GM19351 (cell line): ENCODE measurements around the gene POU2F2.

Experiments used
- ATAC-seq: cut with Tn5 transposase; IDR thresholded peaks from one replicate; pipeline ENCODE4 v1.9.1; 2021; ENCODE audit warnings: mild to moderate bottlenecking, moderate library complexity; ENCODE audit not compliant: unreplicated experiment

Gene POU2F2

DNA sequence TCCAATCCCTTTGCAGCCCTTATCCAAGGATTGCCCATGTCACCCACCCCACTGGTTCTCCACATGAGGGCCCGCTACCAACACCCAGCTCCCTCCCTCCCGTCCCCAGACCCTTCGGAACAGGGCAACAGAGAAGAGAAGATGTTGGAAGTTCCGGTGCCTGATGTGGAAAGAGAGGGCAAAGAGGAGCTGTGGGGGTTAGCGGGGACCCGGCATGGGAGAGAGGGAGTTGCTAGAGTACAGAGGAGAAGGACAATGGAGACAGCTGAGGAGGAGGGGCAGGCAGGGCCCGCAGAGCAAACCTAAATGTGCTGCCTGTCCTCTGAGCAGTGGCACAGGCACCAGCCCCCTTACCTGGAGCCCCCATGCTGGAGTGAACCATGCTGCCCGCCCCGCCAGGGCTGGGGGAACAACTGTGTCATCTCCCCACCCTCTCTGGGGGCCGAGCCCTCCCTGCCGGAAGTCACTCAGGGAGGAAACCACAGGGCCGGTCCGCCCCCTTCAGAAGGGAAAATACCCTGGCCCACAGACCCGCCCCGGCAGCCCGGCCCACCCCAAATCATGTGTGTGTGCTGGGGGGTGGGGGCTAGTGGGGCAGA, at the start of gene POU2F2:
TSS of gene POU2F2 (minus strand) at position 417 of the 599 bp plus-strand sequence. CDS start at position 382, 35 bp downstream.
- ATAC-seq: peak; percentile 37

DNA sequence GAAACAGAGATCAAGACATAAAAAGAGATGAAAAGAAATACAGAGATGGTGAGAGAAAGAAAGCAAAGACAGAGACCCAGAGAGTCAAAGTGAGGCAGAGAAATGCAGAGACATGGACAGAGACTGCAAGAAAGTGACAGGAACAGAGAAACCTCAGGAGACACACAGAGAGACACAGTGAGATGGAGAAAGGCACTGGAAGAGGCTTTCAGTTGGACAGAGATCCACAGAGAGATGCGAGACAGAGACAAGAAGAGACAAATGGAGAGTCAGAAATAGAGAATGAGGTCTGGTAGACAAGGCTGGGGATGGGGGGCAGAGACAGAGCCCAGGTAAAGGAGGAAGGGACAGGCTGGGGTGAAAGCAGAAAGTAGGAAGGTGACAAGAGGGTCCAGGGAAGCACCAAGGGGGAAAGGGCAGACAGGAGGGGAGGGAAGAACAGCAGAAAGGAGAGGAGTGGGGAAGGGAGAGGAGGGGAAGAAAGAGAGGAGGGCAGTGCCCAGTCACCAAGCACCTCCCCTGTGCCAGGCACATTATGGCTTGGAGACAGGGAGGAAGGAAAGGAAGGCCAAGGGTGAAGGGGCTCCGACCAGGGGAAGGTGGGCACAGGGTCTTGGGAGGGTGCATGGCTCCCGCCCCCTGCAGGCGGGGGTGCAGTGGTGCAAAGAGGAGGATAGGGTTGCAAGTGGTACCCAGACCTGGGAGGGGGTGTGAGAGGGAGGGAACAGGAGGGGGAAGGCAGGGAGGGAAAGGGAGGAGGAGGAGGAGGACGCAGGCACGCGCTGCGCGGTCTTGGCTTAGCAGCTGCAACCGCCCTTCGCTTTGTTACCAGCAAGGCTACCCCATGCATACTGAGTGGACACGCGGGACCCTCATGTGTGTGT, 46.8 kb upstream of the POU2F2 start:
- ATAC-seq: no peak

DNA sequence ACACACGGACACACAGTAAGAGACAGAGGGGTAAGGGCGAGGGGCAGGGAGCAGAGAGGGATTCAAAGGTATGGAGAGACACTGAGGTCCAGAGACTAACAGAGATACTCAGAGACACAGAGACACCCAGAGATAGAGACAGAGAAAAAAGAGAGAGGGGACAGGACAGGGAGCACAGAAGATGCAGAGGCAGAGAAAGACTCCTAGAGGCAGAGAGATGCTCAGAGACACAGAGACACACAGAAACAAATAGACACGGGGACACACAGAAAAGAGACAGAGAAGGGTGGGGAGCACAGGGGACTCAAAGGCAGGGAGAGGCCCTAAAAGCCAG, 45.4 kb upstream of the POU2F2 start:
- ATAC-seq: no peak

- no peak for ATAC-seq
Measured at GRCh38 chr19:42176990-42177685, 44.9 kb upstream of the POU2F2 start.

DNA sequence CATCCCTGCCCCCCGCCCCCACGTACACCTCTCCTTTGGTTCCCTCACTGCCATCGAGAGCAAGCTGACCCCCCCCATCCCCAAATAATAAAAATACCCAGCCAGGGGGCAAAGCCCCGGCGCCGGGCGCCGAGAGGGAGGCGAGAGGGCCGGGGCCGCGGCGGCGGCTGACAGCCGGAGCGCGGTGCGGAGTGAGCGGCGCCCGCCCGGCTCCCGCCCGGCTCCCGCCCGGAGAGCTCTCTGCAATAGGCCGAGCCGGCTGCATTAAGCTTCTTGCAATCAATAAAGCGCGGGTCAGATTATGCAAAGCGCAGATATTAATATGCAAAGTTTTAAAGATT, 44.4 kb upstream of the POU2F2 start:
- ATAC-seq: no peak

DNA sequence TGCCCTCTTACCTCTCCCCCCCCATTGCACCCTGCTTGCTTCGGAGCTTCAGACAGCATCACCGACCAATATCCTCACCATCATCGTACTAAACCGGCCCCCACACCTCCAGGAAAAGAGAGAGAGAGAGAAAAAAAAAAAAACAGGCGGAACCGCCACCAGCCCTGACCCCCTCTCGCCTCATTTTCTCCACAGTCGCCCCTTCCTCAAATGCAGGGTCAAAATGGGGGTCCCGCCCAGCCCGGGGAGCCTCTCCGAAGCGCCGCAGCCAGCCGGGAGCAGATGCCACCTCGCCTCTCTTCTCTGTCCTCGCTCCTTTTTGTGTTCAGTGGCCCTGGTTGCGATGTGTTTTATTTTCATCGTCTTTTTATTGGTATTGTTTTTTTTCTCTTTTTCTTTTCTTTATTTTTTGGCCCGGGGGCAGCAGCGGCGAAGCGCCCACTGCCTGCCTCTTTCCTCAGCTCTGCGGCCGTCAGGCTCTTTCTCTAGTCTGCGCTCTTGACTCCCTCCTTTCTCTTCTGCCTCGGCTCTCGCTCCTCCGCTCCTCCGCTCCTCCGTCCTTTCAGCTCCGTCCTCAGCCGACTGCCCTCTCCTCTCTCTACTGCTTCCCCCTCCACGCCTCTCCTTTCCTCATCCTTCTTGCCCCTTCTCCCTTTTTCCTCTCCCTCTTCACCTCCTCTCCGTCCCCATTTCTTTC, 43.9 kb upstream of the POU2F2 start:
- ATAC-seq: no peak

DNA sequence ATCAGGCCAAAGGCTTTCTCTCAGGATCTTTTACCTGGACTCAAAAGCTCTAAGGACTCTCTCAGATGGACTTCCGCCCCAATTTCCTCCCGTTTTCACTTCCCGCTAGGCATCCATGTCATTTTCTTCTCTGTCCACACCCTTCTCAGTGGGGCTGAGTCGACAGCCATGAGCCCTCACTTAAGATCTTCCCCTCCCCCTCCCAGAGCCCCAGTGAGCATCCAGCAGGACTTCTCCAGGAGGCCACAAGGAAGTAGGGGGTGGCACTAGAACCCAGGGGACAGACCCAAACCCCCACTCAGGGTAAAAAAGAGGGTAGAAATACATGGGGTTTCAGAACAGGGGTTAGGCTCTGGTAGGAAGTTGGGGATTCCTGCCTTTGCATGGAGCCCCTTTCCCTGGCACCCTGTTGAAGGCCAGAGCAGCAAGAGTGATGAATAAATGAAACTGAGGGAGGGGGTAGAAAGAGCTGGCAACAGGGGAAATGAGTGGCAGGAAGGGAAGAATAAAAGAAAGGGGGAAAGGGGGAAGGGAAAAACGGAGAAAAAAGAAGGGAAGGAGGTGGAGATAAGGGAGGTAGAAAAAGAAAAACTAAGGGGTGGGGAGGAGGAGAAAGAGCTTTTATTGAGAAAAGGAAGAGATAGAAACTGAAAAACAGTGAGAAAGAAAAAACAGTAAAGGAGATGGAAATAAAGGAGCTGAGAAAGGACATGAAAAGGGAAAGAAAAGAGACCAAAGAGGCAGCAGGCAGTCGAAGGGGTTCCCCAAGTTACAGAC, 42.9 kb upstream of the POU2F2 start:
- ATAC-seq: no peak

GRCh38 chr19:42174188-42174587, 41.9 kb upstream of the POU2F2 start:
- ATAC-seq: no peak

GRCh38 chr19:42173695-42174094, 41.4 kb upstream of the POU2F2 start:
- ATAC-seq: no peak

GRCh38 chr19:42172261-42172660, 40.0 kb upstream of the POU2F2 start:
- ATAC-seq: no peak

DNA sequence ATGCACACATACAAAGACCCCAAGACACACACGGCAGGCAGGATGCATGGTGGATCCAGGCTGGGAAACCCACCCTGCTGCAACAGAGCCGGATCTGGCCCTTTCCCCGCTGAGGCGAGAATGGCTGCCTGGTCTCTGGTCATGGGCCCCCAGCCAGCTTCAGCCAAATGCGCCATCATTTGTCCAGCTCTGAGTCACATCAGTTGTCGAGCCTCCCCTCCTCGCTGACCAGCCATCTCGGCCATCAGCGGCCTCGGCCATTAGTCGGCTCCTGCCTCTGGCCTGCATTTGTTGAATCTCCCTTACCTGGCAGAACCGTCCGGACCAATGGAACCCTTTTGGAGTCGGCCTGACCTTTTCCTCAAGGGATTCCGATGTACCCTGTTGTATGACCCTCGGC, 38.5 kb upstream of the POU2F2 start:
- ATAC-seq: no peak

GRCh38 chr19:42169486-42170413, 37.5 kb upstream of the POU2F2 start:
- ATAC-seq: no peak

- ATAC-seq: no peak
Measured at GRCh38 chr19:42168206-42168605, 36.0 kb upstream of the POU2F2 start.

DNA sequence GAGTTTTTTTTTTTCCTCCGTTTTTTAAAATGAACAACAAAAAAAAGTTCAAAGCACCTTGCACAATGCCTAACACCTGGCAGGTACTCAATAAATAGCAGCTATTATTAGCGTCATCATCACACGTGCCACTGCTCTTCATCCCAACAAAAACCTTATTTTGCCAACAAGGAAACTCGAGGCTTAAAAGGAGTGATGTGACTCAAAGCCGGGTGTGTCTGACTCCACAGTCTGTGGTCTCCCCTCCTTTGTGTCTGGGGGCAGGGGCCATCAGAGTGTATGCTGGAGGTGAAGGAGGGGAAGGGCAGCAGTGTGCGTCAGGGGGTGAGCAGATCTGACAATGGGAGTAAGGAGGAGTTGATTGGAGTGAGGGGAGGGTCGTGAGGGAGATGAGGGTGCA, 34.1 kb upstream of the POU2F2 start:
- no peak for ATAC-seq

DNA sequence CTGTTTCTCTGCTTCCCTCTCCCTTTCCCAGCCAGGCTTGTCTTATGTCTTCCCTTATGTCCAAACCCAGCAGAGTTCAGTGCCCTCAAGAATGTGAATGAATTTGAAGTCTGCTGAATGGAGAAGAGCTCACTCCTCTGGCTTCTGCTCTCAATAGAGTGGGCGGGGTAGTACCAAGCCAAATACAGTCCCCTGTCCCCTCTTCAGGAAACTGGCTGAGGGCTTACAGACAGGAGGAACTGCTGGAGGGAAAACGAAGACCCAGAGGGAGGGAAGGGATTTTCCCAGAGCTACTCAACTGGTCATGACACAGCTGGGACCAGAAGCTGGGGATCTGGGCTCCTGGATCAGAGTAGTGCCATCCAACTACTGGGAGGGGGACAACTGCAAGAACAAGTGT, 32.9 kb upstream of the POU2F2 start:
- no peak for ATAC-seq

GRCh38 chr19:42161616-42162263, 29.5 kb upstream of the POU2F2 start:
- no peak for ATAC-seq

DNA sequence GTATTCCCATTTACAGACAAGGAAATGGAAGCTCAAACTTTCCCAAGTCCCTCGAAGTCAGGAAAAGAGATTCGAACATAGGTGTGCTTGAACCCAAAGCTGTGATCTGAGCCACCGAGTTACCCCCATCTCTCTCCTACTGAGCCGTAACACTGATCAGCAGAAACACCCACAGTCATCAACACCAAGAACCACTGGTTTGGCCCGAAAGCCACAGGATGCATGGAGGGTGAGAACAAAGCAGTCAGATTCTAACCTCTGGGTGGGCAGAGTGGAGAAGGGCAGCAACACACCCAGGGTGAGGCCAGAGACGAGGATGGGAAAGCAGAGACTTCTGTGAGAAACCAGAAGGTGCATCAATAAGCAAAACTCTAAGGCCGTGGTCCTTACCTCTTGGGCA, 27.7 kb upstream of the POU2F2 start:
- ATAC-seq: no peak

DNA sequence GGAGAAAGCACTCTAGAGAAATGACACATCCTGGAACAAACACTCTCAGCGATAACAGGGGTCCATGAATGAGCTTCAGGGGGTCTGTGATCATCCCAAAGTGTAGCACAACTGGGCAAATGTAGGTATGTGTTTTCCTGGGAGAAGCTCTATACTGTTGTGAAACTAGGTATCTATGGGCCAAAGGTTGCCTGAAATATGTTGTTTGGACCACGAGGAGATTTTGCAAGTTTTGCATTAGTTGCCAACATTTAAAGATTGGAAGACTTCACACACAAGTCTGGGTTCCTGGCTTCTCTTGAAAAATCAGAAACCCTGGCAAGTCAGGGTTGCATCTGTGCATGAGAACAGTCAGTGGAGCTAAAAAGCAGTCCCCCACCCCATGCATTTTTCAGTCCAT, 26.7 kb upstream of the POU2F2 start:
- ATAC-seq: no peak

DNA sequence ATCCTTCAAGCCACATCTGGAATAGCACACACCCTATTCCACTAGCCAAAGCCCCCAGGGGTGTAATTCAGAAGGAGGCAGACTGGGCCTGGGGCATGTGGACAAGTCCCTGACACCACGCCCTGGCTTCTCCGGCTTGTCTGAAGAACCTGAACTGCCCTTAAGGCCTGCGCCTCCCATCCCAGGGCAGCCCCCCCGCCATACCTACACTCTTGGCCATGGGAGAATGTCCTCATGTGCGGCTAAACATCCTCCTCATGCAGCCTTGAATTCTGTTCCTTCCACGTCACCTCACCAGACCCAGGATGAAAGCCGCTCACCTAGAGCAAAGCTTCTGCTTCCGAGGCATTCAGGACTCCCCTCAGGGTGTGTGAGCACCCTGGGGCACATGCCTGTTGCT, 24.3 kb upstream of the POU2F2 start:
- ATAC-seq: no peak
